H9 (cell line): Measurements from ENCODE around the gene YAP1. TPM values are rescaled to one million over a fixed set of nuclear protein-coding genes. Genes with fewer than 3 reads are reported as not detected.

Source experiments
- DNase-seq: peaks from one replicate; pipeline ENCODE4 v3.0.0-alpha.2; 2017
- H2AFZ ChIP-seq: one replicate; pipeline ENCODE4 v1.6.1; 2013; ENCODE audit warnings: mild to moderate bottlenecking, low read length, control low read depth, moderate library complexity
- H2AK5ac ChIP-seq: 2 replicates; pipeline ENCODE4 v1.6.1; 2013; ENCODE audit warnings: low read length, control low read depth, mixed read lengths; ENCODE audit not compliant: insufficient read length
- H2BK120ac ChIP-seq: one replicate; pipeline ENCODE4 v1.6.1; 2013; ENCODE audit warnings: low read depth, mild to moderate bottlenecking, low read length, control low read depth, inconsistent platforms; ENCODE audit not compliant: poor library complexity, severe bottlenecking
- H2BK12ac ChIP-seq: 2 replicates; pipeline ENCODE4 v1.6.1; 2013; ENCODE audit warnings: low read length, control low read depth, mixed read lengths, low read depth; ENCODE audit not compliant: insufficient read length
- H2BK15ac ChIP-seq: 2 replicates; pipeline ENCODE4 v1.6.1; 2013; ENCODE audit warnings: low read depth, low read length, control low read depth
- H2BK20ac ChIP-seq: one replicate; pipeline ENCODE4 v1.6.1; 2013; ENCODE audit warnings: low read depth, mild to moderate bottlenecking, low read length, control low read depth, inconsistent platforms; ENCODE audit not compliant: poor library complexity, severe bottlenecking
- H2BK5ac ChIP-seq: 2 replicates; pipeline ENCODE4 v1.6.1; 2013; ENCODE audit warnings: low read length, control low read depth, mixed read lengths; ENCODE audit not compliant: insufficient read length
- H3K14ac ChIP-seq: 2 replicates; pipeline ENCODE4 v1.6.1; 2013; ENCODE audit warnings: low read length, control low read depth; ENCODE audit not compliant: insufficient read depth
- H3K18ac ChIP-seq: 2 replicates; pipeline ENCODE4 v1.6.1; 2013; ENCODE audit warnings: low read depth, mild to moderate bottlenecking, mixed read lengths, low read length, control low read depth; ENCODE audit not compliant: insufficient read length
- H3K23ac ChIP-seq: 2 replicates; pipeline ENCODE4 v1.6.1; 2013; ENCODE audit warnings: low read length, control low read depth, mixed read lengths, low read depth; ENCODE audit not compliant: insufficient read length
- H3K23me2 ChIP-seq: 2 replicates; pipeline ENCODE4 v1.6.1; 2013; ENCODE audit warnings: low read depth, mild to moderate bottlenecking, mixed read lengths, low read length, control low read depth; ENCODE audit not compliant: insufficient read length, poor library complexity, severe bottlenecking
- H3K27ac ChIP-seq: 2 replicates; pipeline ENCODE4 v1.5.1; 2013; ENCODE audit warnings: low read length, control low read depth, mixed read lengths, low read depth; ENCODE audit not compliant: insufficient read length
- H3K27me3 ChIP-seq: 2 replicates; pipeline ENCODE4 v1.6.1; 2013; ENCODE audit warnings: low read length, control low read depth, inconsistent platforms; ENCODE audit not compliant: insufficient read depth
- H3K4ac ChIP-seq: 2 replicates; pipeline ENCODE4 v1.6.1; 2013; ENCODE audit warnings: low read depth, mild to moderate bottlenecking, control low read depth, inconsistent platforms, low read length, moderate library complexity
- H3K4me1 ChIP-seq: 2 replicates; pipeline ENCODE4 v1.6.1; 2013; ENCODE audit warnings: low read length, control low read depth, inconsistent platforms; ENCODE audit not compliant: insufficient read depth
- H3K4me2 ChIP-seq: 2 replicates; pipeline ENCODE4 v1.6.1; 2013; ENCODE audit warnings: low read length, control low read depth, mixed read lengths; ENCODE audit not compliant: insufficient read length, insufficient read depth
- H3K56ac ChIP-seq: 2 replicates; pipeline ENCODE4 v1.6.1; 2013; ENCODE audit warnings: low read depth, mild to moderate bottlenecking, mixed read lengths, low read length, control low read depth; ENCODE audit not compliant: insufficient read length
- H3K79me1 ChIP-seq: 2 replicates; pipeline ENCODE4 v1.6.1; 2013; ENCODE audit warnings: low read depth, mild to moderate bottlenecking, moderate library complexity, low read length, control low read depth, inconsistent platforms; ENCODE audit not compliant: insufficient read depth, poor library complexity, severe bottlenecking
- H3K79me2 ChIP-seq: 2 replicates; pipeline ENCODE4 v1.6.1; 2013; ENCODE audit warnings: low read length, control low read depth, inconsistent platforms; ENCODE audit not compliant: insufficient read depth
- H3K9ac ChIP-seq: 2 replicates; pipeline ENCODE4 v1.6.1; 2013; ENCODE audit warnings: low read length, control low read depth, mixed read lengths; ENCODE audit not compliant: insufficient read length; ENCODE audit errors: extremely low read depth
- H3K9me3 ChIP-seq: one replicate; pipeline ENCODE4 v1.6.1; 2013; ENCODE audit warnings: low read depth, low read length, inconsistent platforms; ENCODE audit not compliant: control insufficient read depth
- H3T11ph ChIP-seq: one replicate; pipeline ENCODE4 v1.6.1; 2013; ENCODE audit warnings: mild to moderate bottlenecking, low read length, control low read depth, inconsistent platforms
- H4K20me1 ChIP-seq: one replicate; pipeline ENCODE4 v1.6.1; 2013; ENCODE audit not compliant: control insufficient read depth, insufficient read length, insufficient read depth
- H4K5ac ChIP-seq: 2 replicates; pipeline ENCODE4 v1.6.1; 2013; ENCODE audit warnings: low read depth, mild to moderate bottlenecking, mixed read lengths, low read length, control low read depth; ENCODE audit not compliant: insufficient read length
- H4K8ac ChIP-seq: replicated peaks from 2 replicates; pipeline ENCODE4 v1.6.1; 2013; ENCODE audit warnings: low read length, control low read depth, mixed read lengths, low read depth; ENCODE audit not compliant: insufficient read length
- H4K91ac ChIP-seq: 2 replicates; pipeline ENCODE4 v1.6.1; 2013; ENCODE audit warnings: low read depth, mild to moderate bottlenecking, moderate library complexity, mixed read lengths, low read length, control low read depth; ENCODE audit not compliant: insufficient read length
- H3K27ac Mint-ChIP-seq, 3 experiments: 2 replicates in 2 of 3; 3 replicates in 1 of 3; pipeline ENCODE4 v1.8.0; 2020 to 2021; ENCODE audit warnings: mixed read lengths in 3 of 3, mild to moderate bottlenecking in 1 of 3, moderate library complexity in 1 of 3
- H3K27me3 Mint-ChIP-seq: 2 replicates; pipeline ENCODE4 v1.8.0; 2021; ENCODE audit warnings: low read depth, mild to moderate bottlenecking, moderate library complexity, mixed read lengths
- H3K36me3 Mint-ChIP-seq, 3 experiments: 2 replicates in 2 of 3; 3 replicates in 1 of 3; pipeline ENCODE4 v1.8.0; 2020 to 2021; ENCODE audit warnings: low read depth in 3 of 3, mixed read lengths in 3 of 3; ENCODE audit not compliant: insufficient read depth in 1 of 3
- H3K4me1 Mint-ChIP-seq, 2 experiments: 2 replicates each; pipeline ENCODE4 v1.8.0; 2020; ENCODE audit warnings: mixed read lengths in 2 of 2
- H3K4me3 Mint-ChIP-seq, 2 experiments: 2 replicates in 1 of 2; 3 replicates in 1 of 2; pipeline ENCODE4 v1.8.0; 2020 to 2021; ENCODE audit warnings: mild to moderate bottlenecking in 2 of 2, mixed read lengths in 2 of 2, moderate library complexity in 1 of 2
- H3K9me3 Mint-ChIP-seq, 2 experiments: 2 replicates in 1 of 2; 3 replicates in 1 of 2; pipeline ENCODE4 v1.8.0; 2020; ENCODE audit warnings: mild to moderate bottlenecking in 2 of 2, mixed read lengths in 2 of 2, moderate library complexity in 1 of 2
- CTCF ChIP-seq: fragments of 200-600 bp; sonication (generic); conservative IDR thresholded peaks from 3 replicates; pipeline ENCODE4 v1.8.0; 2021; ENCODE audit warnings: antibody characterized with exemption, mild to moderate bottlenecking
- WGBS: extraction: QIAGEN DNeasy Blood & Tissue Kit; methylation state at CpG from one replicate; pipeline ENCODE4 v1.1.7; 2013; ENCODE audit warnings: missing lambda C conversion rate, low lambda C conversion rate, mixed read lengths; ENCODE audit not compliant: insufficient read length; ENCODE audit errors: extremely low coverage; 5-methylcytosine and 5-hydroxymethylcytosine counted together
- total RNA-seq: library from RNA; stranded (reverse); gene quantifications from 2 replicates; pipeline ENCODE4 v1.2.1, GENCODE V29; 2021

YAP1 gene
- total RNA-seq, 1 experiment from 2014 or later = 124 TPM

- no peaks in the 10 kb centered on the region for H3K9me3 Mint-ChIP-seq
- H3K36me3 Mint-ChIP-seq = peaks cover 0 to 2% (median 0%) of the 10 kb centered on the region in 3 experiments; a peak in 1 of 7 replicates
- no peak overlapping the region for H4K5ac ChIP-seq
- H3K4me1 Mint-ChIP-seq = peaks cover 5 to 11% of the 10 kb centered on the region in 2 experiments; a peak in 3 of 4 replicates
- H2BK120ac ChIP-seq = no peak overlapping the region
- no peak overlapping the region for H3K27ac ChIP-seq
- WGBS = no CpG with 5 or more reads among the region's 2 CpGs
- no peak for DNase-seq
- H2AK5ac ChIP-seq = no peak overlapping the region
- no peak for TF ChIP-seq CTCF
- H2BK12ac ChIP-seq = no peak overlapping the region
- no peaks in the 10 kb centered on the region for H3K9me3 ChIP-seq
- no peak overlapping the region for H2AFZ ChIP-seq
- no peak overlapping the region for H3K4me2 ChIP-seq
- H3K56ac ChIP-seq = no peak overlapping the region
- H4K8ac ChIP-seq = no peak overlapping the region
- no peak overlapping the region for H2BK15ac ChIP-seq
- H4K91ac ChIP-seq = no peak overlapping the region
- H3K23ac ChIP-seq = no peak overlapping the region
- H3K27me3 Mint-ChIP-seq = no peaks in the 10 kb centered on the region
- H4K20me1 ChIP-seq = no peaks in the 10 kb centered on the region
- no peak overlapping the region for H2BK20ac ChIP-seq
- H3K4me3 Mint-ChIP-seq = no peak overlapping the region
- no peak overlapping the region for H3K18ac ChIP-seq
- no peaks in the 10 kb centered on the region for H3K79me2 ChIP-seq
- H3K4ac ChIP-seq = no peak overlapping the region
- no peak overlapping the region for H3T11ph ChIP-seq
- no peaks in the 10 kb centered on the region for H3K79me1 ChIP-seq
- no peak overlapping the region for H3K27ac Mint-ChIP-seq
- no peaks in the 10 kb centered on the region for H3K27me3 ChIP-seq
- H3K14ac ChIP-seq = no peak overlapping the region
- no peaks in the 10 kb centered on the region for H3K23me2 ChIP-seq
- H2BK5ac ChIP-seq = no peak overlapping the region
- H3K9ac ChIP-seq = no peak overlapping the region
- H3K4me1 ChIP-seq = no peaks in the 10 kb centered on the region
Observed at GRCh38 chr11:102260241-102260640, 150.0 kb downstream of the YAP1 start.
